ENCODE results near the gene FXR2. TPM values are rescaled to one million over a fixed set of nuclear protein-coding genes. Genes with fewer than 3 reads are reported as not detected.
"Not testable (repeated sequence)": the region's sequence is repeated elsewhere in the genome, so short reads cannot be mapped to it uniquely, and the experiment has no call there.

The FXR2 gene
- total RNA-seq, result 30.6 TPM

GRCh38 chr17:7614425-7615264, at the start of gene FXR2:
Gene FXR2, minus strand, starts transcription at chr17:7614897. Its CDS starts 365 bp downstream, at chr17:7614532.
- peak; percentile 100 for DNase-seq (ENCODE audit: low spot score)

GRCh38 chr17:7656958-7657609, 42.4 kb upstream of the FXR2 start:
- peak; percentile 58 for DNase-seq (ENCODE audit: low spot score)

DNA sequence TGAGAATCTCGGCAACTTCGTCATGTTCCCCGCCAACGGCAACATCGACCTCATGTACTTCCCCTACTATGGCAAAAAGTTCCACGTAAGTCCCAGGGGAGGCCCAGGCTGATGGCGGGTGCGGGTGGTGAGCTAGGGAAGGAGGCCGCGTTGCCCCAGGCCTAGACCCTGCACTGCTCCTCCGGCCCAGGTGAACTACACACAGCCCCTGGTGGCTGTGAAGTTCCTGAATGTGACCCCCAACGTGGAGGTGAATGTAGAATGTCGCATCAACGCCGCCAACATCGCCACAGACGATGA, 40.8 kb upstream of the FXR2 start:
- no peak for DNase-seq (ENCODE audit: low spot score)

- no peak for DNase-seq (ENCODE audit: low spot score)
Observed at GRCh38 chr17:7654832-7655540, 40.3 kb upstream of the FXR2 start.

DNA sequence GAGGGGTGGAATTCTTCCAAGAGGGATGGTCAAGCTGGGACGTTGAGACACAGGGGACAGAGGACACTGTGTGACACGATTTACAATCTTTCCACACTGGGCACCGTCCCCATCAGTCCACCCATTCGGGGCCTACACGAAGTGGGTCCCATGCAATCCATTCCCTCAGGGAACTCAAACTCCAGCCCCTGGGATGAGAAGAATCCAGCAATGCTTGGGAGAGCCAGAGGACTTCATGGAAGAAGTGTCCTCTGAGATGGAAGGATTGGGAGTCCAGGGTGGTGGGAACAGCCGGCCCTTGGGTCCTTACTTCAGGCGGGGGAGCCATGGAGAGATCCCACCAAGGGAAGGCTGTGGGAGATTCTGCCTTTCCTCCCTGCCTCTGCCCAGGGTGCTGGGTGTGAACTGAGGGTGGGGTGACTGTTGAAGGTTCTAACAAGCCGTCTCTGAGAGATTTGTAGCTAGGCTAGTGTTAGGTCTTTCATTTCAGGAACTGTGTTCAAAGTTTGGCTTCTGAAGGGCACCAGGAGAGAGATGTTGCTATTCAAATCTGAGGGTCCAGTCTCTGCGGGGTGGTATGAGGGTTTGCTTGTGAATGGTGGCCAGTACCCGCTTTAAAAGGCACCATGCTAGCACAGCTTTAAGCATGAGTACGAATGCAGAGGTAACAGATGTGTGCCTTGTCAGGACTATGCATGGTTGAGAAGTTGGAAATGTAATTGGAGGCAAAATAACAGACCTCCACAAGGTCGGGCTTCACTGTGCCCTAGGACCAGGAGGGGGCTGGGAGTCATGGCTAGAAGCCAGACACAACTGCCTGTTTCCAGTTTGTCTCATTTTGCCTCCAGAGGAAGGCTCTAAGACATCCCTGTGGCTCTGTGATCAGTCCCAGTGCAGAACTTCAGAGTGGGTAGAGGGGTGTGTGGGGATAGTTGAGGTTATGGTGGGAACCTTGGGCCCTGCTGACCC, 38.0 kb upstream of the FXR2 start:
- no peak for DNase-seq (ENCODE audit: low spot score)

DNA sequence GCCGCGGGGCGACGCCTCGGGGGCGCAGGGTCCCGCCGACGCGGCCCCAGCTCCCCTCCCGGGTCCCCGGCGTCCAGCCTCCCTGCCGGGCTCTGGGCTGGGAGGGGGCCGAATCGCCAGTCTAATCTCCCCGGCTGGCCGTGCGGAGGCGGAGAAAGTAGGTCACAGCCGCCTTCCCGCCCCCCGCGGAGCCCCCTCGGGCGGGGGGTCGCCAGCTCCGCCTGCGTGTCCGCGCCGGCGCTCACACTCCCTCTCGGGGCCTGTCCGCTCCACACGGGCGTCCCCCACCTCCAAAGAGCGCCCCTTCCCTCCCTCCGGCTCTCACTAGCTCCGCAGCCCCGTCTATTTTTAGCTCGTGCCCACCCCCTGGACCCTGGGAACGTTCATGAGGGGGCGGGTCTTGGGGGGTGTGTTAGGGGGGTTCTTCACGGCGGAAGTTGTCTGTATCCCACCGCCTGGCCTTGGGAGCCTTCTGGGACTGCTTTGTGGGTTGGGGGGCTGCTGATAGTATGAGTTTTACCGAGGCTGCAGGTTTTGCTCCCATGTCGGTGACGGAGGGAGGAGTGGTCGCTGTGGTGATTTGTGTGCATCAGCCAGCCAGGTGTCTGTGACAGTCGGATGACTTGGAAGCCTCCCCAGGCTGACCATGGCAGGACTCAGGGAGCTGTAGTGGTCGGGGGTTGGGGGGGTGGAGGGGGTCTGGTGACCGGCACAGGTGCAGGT, 37.1 kb upstream of the FXR2 start:
- no peak for DNase-seq (ENCODE audit: low spot score)

GRCh38 chr17:7651097-7651664, 36.5 kb upstream of the FXR2 start:
- no peak for DNase-seq (ENCODE audit: low spot score)

DNA sequence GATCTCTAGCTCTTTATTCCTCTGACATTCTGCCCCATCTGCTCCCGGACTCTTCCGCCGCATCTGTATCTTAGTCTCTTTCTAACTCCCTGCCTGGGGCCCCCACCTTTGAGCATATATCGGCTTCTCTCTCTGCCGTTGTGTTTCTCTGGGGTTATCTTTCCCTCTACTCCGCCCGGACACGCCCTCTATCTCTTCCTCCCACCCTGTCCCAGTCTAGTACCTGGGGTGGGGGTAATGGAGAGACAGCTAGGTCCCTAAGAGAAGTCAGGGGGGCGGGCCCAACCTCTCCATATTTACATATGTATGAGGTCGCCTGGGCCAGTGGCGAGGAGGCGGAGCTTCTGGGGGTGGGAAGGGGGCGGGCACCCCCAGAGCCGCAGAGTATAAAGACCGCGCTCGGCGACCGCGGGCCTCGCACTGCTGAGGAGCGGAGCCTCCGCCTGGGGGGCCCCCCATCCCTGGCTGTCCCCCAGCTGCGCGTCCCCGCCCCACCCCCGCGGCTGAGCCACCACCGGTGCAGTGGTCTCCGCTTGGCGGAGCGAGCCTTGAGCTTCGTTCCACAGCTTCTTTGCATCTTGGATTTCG, 35.9 kb upstream of the FXR2 start, which contains the start of gene ATP1B2:
Gene ATP1B2, plus strand, starts transcription at position 418 of the 588 bp plus-strand sequence. CDS start 593 bp downstream, outside the sequence.
- DNase-seq (ENCODE audit: low spot score), result peak; percentile 69

GRCh38 chr17:7647018-7647417, 32.3 kb upstream of the FXR2 start:
- no peak for DNase-seq (ENCODE audit: low spot score)

GRCh38 chr17:7646457-7646856, 31.8 kb upstream of the FXR2 start:
- DNase-seq (ENCODE audit: low spot score), result no peak

DNA sequence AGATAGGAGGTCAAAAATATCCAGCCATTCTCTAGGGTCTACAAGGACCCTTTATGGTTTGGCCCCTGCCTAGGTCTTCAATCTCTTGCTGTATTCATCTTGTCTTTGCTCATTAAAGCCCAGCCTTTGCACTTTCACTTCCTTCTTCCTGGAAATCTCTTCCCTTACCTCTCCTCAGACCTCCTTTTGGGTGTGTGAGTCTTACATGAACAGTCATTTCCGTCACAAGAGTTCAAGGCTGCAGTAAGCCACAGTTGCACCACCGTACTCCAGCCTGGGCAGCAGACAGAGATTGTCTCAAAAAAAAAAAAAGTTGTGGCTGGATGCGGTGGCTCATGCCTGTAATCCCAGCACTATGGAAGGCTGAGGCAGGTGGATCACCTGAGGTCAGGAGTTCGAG, 30.1 kb upstream of the FXR2 start:
- no peak for DNase-seq (ENCODE audit: low spot score)

DNA sequence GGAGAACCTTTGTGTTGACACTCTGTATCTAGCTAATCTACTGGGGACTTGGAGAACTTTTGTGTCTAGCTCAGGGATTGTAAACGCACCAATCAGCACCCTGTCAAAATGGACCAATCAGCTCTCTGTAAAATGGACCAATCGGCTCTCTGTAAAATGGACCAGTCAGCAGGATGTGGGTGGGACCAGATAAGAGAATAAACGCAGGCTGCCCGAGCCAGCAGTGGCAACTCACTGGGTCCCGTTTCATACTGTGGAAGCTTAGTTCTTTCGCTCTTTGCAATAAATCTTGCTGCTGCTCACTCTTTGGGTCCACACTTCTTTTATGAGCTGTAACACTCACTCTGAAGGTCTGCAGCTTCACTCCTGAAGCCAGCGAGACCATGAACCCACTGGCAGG, 26.9 kb upstream of the FXR2 start:
- DNase-seq (ENCODE audit: low spot score), result not testable (repeated sequence)

DNA sequence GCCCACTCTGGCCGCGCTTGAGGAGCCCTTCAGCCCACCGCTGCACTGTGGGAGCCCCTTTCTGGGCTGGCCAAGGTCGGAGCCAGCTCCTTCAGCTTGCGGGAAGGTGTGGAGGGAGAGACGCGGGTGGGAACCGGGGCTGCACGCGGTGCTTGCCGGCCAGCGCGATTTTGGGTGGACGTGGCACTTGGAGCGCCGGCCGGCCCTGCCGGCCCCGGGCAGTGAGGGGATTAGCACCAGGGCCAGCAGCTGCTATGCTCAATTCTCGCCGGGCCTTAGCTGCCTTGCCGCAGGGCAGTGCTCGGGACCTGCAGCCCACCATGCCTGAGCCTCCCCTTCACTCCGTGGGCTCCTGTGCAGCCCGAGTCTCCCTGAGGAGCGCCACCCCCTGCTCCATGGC, 26.1 kb upstream of the FXR2 start:
- DNase-seq (ENCODE audit: low spot score), result no peak

DNA sequence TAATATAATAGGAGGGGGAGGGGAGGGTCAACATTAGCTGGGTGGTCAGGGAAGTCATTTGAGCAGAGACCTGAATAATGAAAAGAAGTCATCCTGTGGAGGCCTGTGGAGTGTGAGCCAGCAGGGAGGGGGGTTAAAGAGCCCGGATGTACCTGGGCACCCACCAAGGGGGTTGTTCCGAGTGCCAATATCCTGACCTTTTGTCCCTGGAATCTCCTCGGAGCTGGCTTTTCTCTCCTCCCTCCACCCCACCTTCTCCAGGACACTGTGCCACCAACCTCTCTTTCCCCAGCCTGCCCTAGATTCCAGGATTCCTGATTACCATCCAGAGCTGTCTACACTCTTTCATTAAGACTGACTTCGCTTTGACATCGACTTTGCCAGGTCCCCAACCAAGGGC, 21.5 kb upstream of the FXR2 start:
- no peak for DNase-seq (ENCODE audit: low spot score)

DNA sequence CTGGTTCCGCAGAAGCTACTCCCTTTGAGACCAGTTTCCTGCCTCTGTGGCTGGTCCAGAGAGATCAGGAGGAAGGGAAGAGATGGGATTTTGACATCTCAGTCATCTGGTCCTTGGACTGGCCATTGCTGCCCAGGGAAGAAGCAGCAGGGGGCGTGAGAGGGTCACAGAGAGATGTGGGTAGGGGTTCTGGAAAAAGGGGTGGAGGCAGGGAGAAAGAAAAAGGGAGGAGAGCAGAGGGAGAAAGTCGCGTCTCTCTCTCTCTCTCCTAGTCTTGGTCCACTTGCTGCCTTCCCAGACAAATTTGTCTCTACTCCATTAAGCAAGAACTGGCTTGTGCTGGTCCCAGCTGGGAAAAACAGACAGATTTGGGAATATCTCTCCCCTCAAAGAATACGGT, 19.7 kb upstream of the FXR2 start:
- no peak for DNase-seq (ENCODE audit: low spot score)

- DNase-seq (ENCODE audit: low spot score), result no peak
Observed at GRCh38 chr17:7633093-7633492, 18.4 kb upstream of the FXR2 start.

GRCh38 chr17:7632492-7632894, 17.8 kb upstream of the FXR2 start:
- DNase-seq (ENCODE audit: low spot score), result no peak

- no peak for DNase-seq (ENCODE audit: low spot score)
Observed at GRCh38 chr17:7631398-7632380, 17.0 kb upstream of the FXR2 start.

Data from ureter (tissue), 1 donor.